NCI-H1092 treated with DMSO at 0.1 percent for 48 hours (cell line): Measurements from ENCODE around the gene ERVV-1.
"Not testable (repeated sequence)": the region's sequence is repeated elsewhere in the genome, so short reads cannot be mapped to it uniquely, and the experiment has no call there.

Experiments used
- DNase-seq: peaks from one replicate; lab custom pipeline; 2025; lab: John Stamatoyannopoulos, UW

The ERVV-1 gene

DNA sequence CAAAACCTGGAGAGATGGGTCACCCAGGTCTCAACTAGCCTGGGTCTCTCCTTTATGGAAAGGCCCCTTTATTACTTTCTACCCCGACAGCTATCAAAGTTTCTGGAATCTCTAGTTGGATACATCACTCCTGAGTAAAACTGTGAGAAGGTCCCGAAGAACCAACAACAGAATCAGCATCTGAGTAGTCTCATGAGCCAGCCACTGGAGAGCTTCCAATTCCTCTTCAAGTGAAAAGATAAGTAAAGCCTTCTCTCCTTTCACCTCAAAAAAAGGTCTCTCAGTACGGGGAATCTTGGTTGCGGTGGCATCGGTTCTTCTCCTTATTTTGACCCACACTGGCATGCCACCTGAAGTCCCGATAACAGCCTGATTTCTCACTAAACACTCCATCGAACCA lies at the start of gene ERVV-1:
Gene ERVV-1 (plus strand): TSS at position 301 of the 400 bp plus-strand sequence. CDS start 170 bp downstream, outside the sequence.
- no peak for DNase-seq

DNA sequence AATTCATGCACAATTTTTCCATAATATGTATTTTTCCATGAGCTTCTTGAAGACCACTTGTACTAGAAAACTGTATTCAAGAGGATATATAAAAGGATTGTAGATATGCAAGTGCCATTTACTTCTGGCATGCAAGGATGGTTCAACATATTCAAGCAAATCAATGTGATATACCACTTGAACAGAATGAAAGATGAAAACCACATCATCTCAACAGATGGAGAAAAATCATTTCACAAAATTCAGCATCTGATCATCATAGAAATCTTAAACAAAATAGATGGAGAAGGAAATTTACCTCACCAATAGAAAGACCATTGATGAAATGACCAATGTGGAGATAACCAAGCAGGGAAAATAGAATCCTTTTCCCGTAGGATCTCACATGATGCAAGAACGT lies 45.9 kb upstream of the ERVV-1 start:
- no peak for DNase-seq

GRCh38 chr19:52981329-52981728 lies 32.4 kb upstream of the ERVV-1 start:
- no peak for DNase-seq

GRCh38 chr19:52983167-52983566 lies 30.6 kb upstream of the ERVV-1 start:
- not testable (repeated sequence) for DNase-seq

- no peak for DNase-seq
Observed at GRCh38 chr19:52987221-52987620, 26.5 kb upstream of the ERVV-1 start.

DNA sequence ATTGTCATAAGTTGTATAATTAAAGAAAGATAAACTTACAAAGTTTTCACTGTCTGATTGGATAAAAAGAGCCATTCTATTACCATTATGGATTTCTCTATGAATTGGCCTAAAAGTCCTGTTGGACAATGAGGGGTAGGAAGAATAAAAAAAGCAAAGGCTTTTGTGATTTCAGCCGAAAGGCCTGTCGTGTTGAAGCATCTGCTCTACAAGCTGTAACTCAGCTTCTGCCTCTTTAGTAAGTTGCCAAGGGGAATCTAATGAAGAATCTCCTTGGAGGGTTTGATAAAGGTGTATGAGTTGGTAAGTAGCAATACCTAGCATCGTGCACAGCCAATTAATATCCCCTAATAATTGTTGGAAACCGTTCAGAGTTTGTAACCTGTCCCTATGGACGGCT lies 25.2 kb upstream of the ERVV-1 start:
- no peak for DNase-seq

DNA sequence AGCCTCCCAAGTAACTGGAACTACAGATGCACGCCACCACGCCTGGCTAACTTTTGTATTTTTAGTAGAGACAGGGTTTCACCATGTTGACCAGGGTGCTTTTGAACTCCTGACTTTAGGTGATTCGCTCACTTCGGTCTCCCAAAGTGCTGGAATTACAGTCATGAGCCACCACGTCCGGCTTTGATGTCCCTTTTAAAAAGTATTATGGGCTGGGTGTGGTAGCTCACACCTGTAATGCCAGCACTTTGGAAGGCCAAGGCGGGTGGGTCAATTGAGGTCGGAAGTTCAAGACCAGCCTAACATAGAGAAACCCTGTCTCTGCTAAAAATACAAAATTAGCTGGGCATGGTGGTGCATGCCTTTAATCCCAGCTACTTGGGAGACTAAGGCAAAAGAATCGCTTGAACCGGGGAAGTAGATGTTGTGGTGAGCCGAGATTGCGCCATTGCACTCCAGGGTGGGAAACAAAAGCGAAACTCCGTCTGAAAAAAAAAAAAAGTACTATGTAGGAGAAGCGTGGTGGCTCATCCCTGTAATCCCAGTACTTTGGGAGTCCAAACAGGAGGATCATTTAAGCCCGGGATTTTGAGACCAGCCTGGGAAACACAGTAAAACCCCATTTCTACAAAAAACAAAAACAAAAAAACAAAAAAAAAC lies 22.8 kb upstream of the ERVV-1 start:
- no peak for DNase-seq

- no peak for DNase-seq
Observed at GRCh38 chr19:52991484-52991883, 22.2 kb upstream of the ERVV-1 start.

DNA sequence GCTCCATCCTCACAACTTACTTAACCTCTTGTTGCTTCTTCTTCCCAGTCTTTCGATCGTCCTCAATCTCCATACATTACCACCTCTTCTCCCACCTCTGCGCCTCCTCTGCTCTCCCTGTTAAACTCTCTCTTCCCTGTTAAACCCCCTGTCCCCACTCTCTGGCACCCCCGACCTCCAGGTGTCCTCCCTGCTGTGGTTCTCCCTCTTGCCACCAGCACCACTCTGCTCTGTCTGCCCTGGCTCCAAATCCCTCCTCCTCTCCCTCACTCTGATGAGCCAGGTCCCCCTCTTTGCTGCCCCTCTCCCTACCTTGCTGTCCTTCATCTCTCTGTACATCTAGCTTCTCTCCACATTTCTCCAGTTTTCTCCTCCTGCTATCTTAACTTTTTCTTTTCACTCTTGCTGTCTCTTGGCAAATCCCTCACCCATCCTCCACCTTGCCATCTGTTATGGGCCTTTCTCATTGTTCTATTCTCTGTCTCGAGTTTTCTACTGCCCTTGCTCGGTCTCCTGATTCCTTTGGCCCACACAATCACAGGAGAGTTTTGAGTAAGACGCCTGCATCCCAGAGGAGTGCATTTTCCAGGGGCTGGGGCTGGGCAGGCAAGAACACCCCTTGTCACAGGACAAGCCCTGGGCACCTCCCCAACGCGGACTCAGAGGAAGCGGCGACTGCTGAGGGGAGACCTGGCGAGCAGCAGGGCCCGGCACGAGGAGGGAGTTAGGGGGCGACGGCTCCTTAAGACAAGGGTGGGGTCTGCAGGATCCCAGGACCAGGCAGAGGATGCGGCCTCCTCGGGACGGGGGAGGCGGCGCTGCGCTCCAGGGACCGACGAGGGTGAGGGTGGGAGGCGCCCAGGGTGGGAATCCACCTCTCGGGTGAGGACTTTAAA lies 21.4 kb upstream of the ERVV-1 start:
- DNase-seq = no peak

DNA sequence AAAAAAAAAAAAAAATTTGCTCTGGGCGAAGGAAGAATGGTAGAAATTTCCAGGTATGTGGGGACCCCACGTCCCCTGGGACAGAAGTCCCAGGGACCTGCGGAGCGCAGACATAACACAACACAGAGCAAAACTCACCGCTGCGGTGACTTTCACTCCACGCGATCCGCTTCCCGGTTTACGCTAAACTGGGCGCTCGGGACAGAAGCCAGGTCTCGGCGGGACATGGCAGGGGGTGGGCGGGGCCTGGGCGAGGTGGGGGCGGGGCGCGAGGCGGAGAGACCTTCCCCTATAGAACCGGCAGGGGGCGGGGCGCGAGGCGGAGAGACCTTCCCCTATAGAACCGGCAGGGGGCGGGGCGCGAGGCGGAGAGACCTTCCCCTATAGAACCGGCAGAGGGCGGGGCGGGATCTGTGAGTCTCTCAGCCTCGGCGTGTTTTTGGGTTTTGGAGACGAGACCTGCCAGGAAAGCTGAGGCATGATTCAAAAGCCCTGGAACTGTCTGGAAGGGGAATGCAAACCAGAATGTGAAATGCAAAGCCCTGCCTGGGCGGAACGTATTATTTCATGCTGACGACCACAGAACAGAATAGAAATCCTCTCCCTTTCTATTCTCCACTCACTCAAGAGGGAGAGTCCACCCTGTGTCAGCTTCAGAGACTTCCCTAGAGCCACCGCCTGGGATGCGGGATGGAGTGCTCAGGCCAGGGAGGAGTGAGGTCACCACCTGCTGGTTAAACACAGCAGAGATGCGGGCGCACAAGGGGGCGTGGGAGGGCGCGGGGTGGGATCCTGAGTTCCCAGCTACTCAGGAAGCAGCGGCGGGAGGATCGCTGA lies 20.2 kb upstream of the ERVV-1 start:
- DNase-seq = peak; percentile 58

- DNase-seq = no peak
Observed at GRCh38 chr19:52995711-52996110, 18.0 kb upstream of the ERVV-1 start.

DNA sequence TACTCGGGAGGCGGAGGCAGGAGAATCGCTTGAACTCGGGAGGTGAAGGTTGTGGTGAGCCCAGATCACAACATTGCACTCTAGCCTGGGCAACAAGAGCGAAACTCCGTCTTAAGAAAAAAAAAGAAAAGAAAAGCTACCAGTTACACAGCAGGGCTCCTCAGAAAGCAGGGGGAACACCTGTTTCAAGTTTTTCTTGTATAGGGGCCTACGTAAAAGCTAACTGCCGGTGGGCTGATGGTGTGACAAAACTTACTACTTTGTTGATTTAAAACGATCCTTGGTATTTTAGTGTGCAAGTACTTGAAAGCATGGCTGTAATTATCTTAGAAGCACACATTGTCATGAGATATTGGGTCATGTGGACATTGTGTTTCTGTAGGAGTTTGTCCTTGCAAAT lies 15.7 kb upstream of the ERVV-1 start:
- DNase-seq = no peak

DNA sequence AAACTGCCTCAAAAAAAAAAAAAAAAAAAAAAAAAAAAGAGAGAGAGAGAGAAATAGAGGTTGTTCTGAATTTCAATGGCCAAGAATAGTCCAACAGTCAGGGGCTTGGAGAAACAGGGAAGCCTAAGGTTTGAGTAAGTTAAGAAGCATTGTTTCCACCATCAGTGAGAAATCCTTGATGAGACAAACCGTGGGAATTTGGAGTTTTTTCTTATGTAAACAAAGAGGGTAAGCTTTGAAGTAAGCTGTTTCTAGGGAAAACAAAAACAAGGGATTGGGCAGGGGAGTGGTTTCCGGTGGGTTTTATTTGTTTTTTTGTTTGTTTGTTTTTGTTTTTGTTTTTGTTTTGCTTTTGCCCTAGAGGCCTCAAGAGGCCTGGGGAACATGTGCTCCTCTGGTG lies 11.2 kb upstream of the ERVV-1 start:
- DNase-seq = no peak

DNA sequence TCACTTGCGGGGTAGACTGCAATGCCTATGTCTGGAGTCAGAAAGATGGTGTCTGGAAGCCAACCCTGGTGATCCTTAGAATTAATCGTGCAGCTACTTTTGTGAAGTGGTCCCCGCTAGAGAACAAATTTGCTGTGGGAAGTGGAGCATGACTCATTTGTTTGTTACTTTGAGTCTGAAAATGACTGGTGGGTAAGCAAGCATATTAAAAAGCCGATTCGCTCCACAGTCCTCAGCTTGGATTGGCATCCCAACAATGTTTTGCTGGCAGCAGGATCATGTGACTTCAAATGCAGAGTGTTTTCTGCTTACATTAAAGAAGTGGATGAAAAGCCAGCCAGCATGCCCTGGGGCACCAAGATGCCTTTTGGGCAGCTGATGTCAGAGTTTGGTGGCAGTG lies 9.5 kb upstream of the ERVV-1 start:
- DNase-seq = no peak

DNA sequence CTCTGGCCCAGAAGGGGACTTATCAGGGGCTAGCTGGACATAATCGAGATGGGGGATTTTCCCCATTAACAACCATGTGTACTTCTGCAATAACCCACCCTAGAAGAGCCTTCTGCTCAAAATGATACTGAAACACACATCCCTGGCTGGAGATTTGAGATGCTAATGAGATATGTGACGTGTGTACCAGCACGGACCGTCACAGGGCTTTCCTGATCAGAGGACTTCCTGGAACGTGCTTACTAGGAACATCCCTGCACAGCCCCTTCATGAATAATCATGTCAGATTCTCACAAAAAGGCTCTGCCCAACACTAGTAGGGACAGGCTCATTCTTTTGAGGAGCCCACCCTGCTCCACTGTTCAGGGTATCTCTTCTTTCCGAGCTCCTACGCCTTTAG lies 6.5 kb upstream of the ERVV-1 start:
- DNase-seq = no peak

DNA sequence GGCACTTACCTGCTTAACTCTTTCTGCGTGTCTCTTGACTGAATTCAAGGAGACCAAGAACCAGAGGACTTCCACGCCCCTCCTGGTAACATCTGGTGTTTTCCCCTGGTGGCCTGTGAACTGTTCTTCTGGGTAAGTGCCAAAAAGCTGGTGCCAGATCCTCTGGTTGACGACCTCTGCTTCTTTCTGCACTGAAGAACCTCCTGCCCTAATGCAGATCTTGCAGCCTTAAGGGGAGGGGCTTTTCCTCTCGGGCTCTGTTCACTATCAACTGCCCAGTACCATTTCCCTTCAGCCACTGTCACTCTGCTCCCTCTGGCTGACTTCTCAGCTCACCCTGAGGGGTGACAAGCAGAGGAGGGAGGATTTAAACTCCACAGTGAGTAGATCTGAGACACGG lies 6.1 kb upstream of the ERVV-1 start:
- no peak for DNase-seq

- no peak for DNase-seq
Observed at GRCh38 chr19:53008061-53008778, 5.5 kb upstream of the ERVV-1 start.

GRCh38 chr19:53010494-53010893 lies 3.2 kb upstream of the ERVV-1 start:
- no peak for DNase-seq

DNA sequence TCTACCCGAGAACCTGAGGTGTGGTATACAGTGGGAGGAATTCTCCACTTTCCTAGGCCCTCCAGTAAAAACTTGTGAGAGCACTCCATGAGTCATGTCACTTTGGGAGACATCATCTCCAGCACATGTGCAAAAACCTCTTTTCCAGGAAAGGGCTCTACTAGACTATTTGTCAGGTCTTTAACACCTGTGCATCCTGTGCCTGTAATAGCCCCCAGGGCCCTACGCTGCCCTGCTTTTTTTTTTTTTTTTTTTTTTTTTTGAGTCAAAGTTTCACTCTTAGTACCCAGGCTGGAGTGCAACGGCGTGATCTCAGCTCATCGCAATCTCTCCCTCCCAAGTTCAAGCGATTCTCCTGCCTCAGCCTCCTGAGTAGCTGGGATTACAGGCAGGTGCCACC lies 1.7 kb upstream of the ERVV-1 start:
- no peak for DNase-seq

DNA sequence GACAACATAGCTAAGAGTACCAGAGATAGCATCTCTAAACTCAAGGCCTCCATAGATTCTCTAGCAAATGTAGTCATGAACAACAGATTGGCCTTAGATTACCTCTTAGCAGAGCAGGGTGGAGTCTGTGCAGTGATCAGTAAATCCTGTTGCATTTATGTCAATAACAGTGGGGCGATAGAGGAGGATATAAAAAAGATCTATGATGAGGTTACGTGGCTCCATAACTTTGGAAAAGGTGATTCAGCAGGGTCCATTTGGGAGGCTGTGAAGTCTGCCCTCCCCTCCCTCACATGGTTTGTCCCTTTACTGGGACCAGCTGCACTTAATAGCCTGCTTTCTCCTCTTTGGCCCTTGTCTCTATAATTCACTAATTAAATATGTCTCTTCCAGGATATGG lies 1.4 kb downstream of the ERVV-1 start:
- no peak for DNase-seq

GRCh38 chr19:53015730-53016129 lies 2.0 kb downstream of the ERVV-1 start:
- no peak for DNase-seq

- no peak for DNase-seq
Observed at GRCh38 chr19:53019684-53020083, 6.0 kb downstream of the ERVV-1 start.
